Measurements from ENCODE around the gene FAM221A. TPM values are rescaled to one million over a fixed set of nuclear protein-coding genes. Genes with fewer than 3 reads are reported as not detected.
"Not testable (repeated sequence)": the region's sequence is repeated elsewhere in the genome, so short reads cannot be mapped to it uniquely, and the experiment has no call there.

The FAM221A gene
- total RNA-seq, 1 experiment from 2014 or later = 7.2 TPM

DNA sequence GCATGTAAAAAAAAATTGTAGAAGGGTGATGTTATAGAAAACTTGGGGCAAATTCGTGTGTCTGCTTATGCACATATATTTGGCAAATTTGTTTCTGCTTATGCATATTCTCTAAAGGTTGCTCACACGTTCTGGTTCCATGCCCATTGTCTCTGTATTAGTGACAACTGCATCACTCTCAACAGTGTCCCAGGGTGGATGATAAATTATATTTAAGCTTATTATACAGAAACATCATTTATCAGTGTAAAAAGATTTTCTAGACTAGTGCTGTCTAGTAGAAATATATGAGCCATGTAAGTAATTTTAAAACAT, 34.1 kb downstream of the FAM221A start:
- Histone ChIP-seq H3K4me1 (replicated peaks) (peaks cover 23% of the 10 kb centered on the region), H3K27me3 (replicated peaks) (no peaks in the 10 kb centered on the region), H3K4me3 (no peak overlapping the region), H3K36me3 (no peaks in the 10 kb centered on the region), H3K9me3 (replicated peaks) (no peaks in the 10 kb centered on the region), H3K27ac (peak overlapping the region; percentile 98)
- no peak for DNase-seq (ENCODE audit: low read depth in 1 of 2, low spot score in 2 of 2)

DNA sequence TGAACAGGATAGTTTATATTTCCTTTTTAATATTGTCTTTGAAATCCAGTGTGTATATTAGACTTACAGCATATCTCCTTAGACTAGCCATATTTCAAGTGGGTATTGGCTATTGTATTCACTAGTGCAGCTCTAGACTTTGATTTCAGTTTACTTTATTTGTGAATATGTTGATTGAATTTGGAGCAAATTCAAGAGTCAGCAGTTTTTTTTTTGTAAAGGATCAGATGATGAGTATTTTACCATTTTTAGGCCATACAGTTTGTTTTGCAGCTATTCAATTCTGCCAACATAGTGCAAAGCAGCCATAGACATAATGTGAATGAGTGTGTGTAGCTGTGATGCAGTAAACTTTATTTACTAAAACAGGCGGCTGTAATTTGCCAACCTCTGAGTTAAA, 34.6 kb downstream of the FAM221A start:
- no peak overlapping the region for H3K4me3 ChIP-seq
- no peaks in the 10 kb centered on the region for H3K9me3 ChIP-seq (replicated peaks)
- DNase-seq (ENCODE audit: low read depth in 1 of 2, low spot score in 2 of 2) = no peak
- peaks cover 28% of the 10 kb centered on the region for H3K4me1 ChIP-seq (replicated peaks)
- H3K36me3 ChIP-seq = no peaks in the 10 kb centered on the region
- peak overlapping the region; percentile 98 for H3K27ac ChIP-seq
- no peaks in the 10 kb centered on the region for H3K27me3 ChIP-seq (replicated peaks)

DNA sequence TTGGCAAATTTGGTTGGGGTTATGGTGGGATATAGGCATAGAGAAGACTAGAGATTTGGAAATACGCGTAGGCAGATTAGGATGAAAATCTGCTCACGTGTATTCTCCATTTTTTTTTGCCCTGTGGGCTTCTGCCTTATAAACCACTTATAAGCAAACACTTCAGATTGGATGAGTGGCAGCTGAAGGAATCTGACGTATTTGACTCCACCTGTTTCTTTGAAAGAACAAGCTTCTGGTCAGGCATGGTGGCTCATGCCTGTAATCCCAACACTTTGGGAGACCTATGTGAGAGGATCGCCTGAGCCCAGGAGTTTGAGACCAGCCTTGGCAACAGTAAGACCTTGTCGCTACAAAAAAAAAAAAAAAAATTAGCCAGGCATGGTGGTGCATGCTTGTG, 35.1 kb downstream of the FAM221A start:
- H3K4me1 ChIP-seq (replicated peaks) = peaks cover 32% of the 10 kb centered on the region
- no peaks in the 10 kb centered on the region for H3K36me3 ChIP-seq

DNA sequence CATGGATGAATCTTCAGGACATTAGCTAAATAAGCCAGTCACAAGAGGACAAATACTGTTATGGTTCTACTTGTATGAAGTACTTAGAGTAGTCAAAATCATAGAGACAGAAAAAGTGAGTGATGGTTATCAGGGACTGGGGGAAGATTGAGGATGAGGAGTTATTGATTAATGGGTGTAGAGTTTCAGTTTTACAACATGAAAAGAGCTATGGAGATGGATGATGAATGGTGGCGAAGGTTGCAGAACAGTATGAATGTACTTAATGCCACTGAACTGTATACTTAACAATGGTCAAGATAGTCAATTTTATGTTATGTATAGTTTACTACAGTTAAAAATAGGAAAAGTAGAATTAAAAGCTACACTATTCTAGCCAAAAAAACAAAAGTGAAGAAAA, 37.8 kb downstream of the FAM221A start:
- Histone ChIP-seq H3K36me3 (no peaks in the 10 kb centered on the region), H3K4me3 (no peak overlapping the region), H3K27me3 (replicated peaks) (no peaks in the 10 kb centered on the region), H3K9me3 (replicated peaks) (no peaks in the 10 kb centered on the region), H3K4me1 (replicated peaks) (peaks cover 32% of the 10 kb centered on the region), H3K27ac (no peak overlapping the region)
- no peak for DNase-seq (ENCODE audit: low read depth in 1 of 2, low spot score in 2 of 2)

More for the DNA sequence above, 35.1 kb downstream of the FAM221A start:
- DNase-seq (ENCODE audit: low read depth in 1 of 2, low spot score in 2 of 2) = no peak
- H3K4me3 ChIP-seq = no peak overlapping the region
- no peaks in the 10 kb centered on the region for H3K9me3 ChIP-seq (replicated peaks)
- H3K27me3 ChIP-seq (replicated peaks) = no peaks in the 10 kb centered on the region
- peak overlapping the region; percentile 98 for H3K27ac ChIP-seq

DNA sequence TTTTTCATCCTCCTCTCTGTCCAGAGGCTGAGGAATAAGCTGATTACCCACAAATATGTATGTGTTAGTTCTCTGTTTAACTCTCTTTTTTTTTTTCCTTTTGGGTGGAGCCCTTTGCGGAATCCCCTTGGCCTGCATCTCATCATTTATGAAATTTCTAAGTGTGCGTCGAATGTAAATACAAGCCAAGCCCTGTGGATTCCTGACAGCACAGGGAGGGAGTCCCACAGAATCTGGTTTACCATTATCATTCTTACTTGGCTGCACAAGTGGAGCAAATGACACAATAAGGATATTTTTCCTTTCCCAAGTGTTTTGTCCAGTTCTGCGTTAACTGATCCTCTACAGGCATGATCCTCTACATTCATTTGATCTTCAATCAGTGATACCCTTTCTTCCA, 41.5 kb downstream of the FAM221A start:
- no peak overlapping the region for H3K4me3 ChIP-seq
- peaks cover 15% of the 10 kb centered on the region for H3K4me1 ChIP-seq (replicated peaks)
- no peak for DNase-seq (ENCODE audit: low read depth in 1 of 2, low spot score in 2 of 2)
- H3K27ac ChIP-seq = no peak overlapping the region; the same call in 1 of the 2 replicates
- no peaks in the 10 kb centered on the region for H3K36me3 ChIP-seq
- H3K9me3 ChIP-seq (replicated peaks) = no peaks in the 10 kb centered on the region
- H3K27me3 ChIP-seq (replicated peaks) = no peaks in the 10 kb centered on the region

DNA sequence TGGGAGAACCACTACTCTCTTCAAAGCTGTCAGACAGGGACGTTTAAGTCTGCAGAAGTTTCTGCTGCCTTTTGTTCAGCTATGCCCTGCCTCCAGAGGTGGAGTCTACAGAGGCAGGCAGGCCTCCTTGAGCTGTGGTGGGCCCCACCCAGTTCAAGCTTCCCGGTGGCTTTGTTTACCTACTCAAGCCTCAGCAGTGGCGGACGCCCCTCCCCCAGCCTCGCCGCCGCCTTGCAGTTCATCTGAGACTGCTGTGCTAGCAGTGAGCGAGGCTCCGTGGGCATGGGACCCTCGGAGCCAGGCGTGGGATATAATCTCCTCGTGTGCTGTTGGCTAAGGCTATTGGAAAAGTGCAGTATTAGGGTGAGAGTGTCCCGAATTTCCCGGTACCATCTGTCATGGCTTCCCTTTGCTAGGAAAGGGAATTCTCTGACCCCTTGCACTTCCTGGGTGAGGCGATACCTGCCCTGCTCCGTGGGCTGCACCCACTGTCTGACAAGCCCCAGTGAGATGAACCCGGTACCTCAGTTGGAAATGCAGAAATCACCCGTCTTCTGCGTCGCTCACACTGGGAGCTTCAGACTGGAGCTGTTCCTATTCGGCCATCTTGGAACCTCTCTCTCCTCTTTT, 42.7 kb downstream of the FAM221A start:
- H3K9me3 ChIP-seq (replicated peaks); H3K27me3 ChIP-seq (replicated peaks); H3K4me3 ChIP-seq; H3K36me3 ChIP-seq; DNase-seq (ENCODE audit: low read depth in 1 of 2, low spot score in 2 of 2); H3K27ac ChIP-seq: not testable (repeated sequence)
- H3K4me1 ChIP-seq (replicated peaks) = peaks cover 15% of the 10 kb centered on the region

DNA sequence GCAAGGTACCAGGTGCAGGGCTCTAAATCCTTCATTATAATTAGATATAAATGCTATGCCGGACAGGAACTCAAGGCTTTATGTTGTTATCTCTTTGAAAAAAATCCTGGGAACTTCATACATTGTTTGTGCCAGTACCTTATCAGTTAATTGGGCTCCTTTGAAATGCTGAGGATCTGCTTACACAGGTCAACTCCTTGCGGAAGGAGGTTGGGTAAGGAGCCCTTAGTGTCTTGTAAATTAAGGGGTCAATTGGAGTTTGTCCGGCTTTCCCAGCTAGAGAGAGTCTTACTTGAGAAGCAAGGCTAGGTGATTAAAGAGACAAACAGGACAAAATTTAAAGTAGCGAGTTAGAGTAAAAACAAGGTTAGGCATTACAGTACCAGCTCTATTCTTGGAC, 44.1 kb downstream of the FAM221A start:
- H3K4me3 ChIP-seq; H3K27ac ChIP-seq; DNase-seq (ENCODE audit: low read depth in 1 of 2, low spot score in 2 of 2); H3K9me3 ChIP-seq (replicated peaks); H3K27me3 ChIP-seq (replicated peaks); H3K36me3 ChIP-seq: not testable (repeated sequence)
- peaks cover 11% of the 10 kb centered on the region for H3K4me1 ChIP-seq (replicated peaks)

DNA sequence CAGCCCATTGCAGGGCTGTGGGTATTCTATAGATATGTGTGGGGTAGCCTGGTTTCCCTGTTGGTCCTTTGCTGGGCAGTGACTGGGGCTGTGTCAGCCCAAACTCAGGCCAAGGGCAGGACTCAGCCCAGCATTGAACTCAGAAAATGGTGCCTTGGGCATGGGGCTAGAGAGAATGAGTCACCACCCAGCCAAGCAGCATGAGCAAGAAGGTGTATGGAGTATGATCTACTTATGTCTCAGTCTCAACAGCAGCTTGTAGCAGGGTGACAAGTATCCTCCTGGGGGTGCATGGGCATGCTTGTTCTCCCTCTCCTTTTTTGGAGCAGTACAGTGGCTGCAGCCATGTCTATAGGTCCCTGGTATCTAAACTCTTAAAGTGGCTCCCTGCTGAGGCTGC, 62.1 kb downstream of the FAM221A start:
- Histone ChIP-seq H3K27me3 (replicated peaks) (no peaks in the 10 kb centered on the region), H3K4me1 (replicated peaks) (peaks cover 5% of the 10 kb centered on the region; the same call in 1 of the 2 replicates), H3K27ac (no peak overlapping the region), H3K9me3 (replicated peaks) (peaks cover 8% of the 10 kb centered on the region), H3K36me3 (no peaks in the 10 kb centered on the region), H3K4me3 (no peak overlapping the region)
- DNase-seq (ENCODE audit: low read depth in 1 of 2, low spot score in 2 of 2) = no peak

DNA sequence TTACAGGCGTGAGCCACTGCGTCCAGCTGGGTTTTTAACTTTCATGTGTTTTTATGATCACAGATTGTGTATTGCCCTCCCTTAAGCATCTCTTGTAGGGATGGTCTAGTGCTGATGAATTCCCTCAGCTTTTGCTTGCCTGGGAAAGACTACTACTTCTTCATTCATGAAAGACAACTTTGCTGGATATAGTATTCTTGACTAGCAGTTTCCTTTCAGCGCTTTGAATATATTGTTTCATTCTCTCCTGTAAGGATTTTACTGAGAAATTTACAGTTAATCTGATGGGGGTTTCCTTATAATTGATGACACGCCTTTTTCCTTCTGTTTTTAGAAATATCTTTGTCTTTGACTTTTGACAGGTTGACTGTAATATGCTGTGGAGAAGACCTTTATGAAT, 63.2 kb downstream of the FAM221A start:
- no peaks in the 10 kb centered on the region for H3K36me3 ChIP-seq
- peaks cover 8% of the 10 kb centered on the region for H3K9me3 ChIP-seq (replicated peaks)
- no peaks in the 10 kb centered on the region for H3K27me3 ChIP-seq (replicated peaks)
- H3K4me3 ChIP-seq = no peak overlapping the region
- H3K4me1 ChIP-seq (replicated peaks) = peaks cover 5% of the 10 kb centered on the region; the same call in 1 of the 2 replicates
- DNase-seq (ENCODE audit: low read depth in 1 of 2, low spot score in 2 of 2) = no peak
- no peak overlapping the region for H3K27ac ChIP-seq

DNA sequence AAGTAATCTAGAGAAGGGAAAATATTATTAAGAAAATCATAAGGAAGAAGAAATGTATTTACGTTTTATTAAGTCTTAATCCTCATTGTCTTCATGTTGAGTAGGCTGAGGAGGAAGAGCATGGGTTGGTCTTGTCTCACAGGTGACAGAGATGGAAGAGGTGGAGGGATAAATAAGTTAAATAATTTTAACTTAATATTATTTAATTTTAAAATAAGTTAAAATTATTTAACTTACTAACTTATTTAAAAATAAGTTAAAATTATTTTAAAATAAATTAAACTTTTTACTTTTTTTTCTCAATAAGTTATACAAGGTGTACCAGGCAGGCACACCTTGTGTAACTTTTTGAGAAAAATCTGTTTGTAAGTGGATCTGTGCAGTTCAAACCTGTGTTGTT, 66.6 kb downstream of the FAM221A start:
- DNase-seq (ENCODE audit: low read depth in 1 of 2, low spot score in 2 of 2) = no peak
- peaks cover 5% of the 10 kb centered on the region; the same call in 1 of the 2 replicates for H3K4me1 ChIP-seq (replicated peaks)
- peaks cover 8% of the 10 kb centered on the region for H3K9me3 ChIP-seq (replicated peaks)
- no peaks in the 10 kb centered on the region for H3K27me3 ChIP-seq (replicated peaks)
- H3K4me3 ChIP-seq = no peak overlapping the region
- H3K36me3 ChIP-seq = no peaks in the 10 kb centered on the region
- no peak overlapping the region for H3K27ac ChIP-seq

DNA sequence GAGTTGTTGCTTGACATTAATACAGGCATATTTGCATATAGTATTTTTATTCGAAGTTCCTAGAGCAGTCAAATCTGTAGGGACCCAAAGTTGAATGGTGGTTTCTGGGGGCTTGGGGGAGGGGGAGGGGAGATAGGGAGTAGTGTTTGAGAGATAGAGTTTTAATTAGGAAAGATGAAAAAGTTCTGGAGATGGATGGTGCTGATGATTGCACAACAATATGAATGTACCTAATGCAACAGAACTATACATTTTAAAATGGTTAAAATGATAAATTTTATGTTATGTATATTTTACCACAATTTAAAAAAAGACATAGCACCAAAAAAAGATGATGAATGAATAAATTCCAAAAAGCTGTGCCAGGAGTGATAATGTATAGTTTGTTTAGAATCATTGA, 71.9 kb downstream of the FAM221A start:
- Histone ChIP-seq H3K4me3 (no peak overlapping the region), H3K9me3 (replicated peaks) (no peaks in the 10 kb centered on the region), H3K36me3 (no peaks in the 10 kb centered on the region), H3K27ac (no peak overlapping the region), H3K4me1 (replicated peaks) (no peaks in the 10 kb centered on the region), H3K27me3 (replicated peaks) (no peaks in the 10 kb centered on the region)
- DNase-seq (ENCODE audit: low read depth in 1 of 2, low spot score in 2 of 2) = no peak

Other genes starting within 250 kb of the FAM221A start
- 189 and 220 TPM in 2 replicates for gene IGF2BP3, start 209.7 kb upstream of the FAM221A start, total RNA-seq (2014; rRNA removed; shearing (Covaris generic))
- 21.1 and 29.0 TPM in 2 replicates for gene TRA2A, start 148.2 kb upstream of the FAM221A start, total RNA-seq (2014; rRNA removed; shearing (Covaris generic))
- 34.7 and 52.1 TPM in 2 replicates for gene CCDC126, start 82.8 kb upstream of the FAM221A start, total RNA-seq (2014; rRNA removed; shearing (Covaris generic))
- gene STK31, start 30.0 kb downstream of the FAM221A start, total RNA-seq (2014; rRNA removed; shearing (Covaris generic)) = 0.06 and 0.58 TPM in 2 replicates

All from SJSA1 (cell line).